ACC112 (cell line): ENCODE data around the gene LMF1.
"Not testable (repeated sequence)": the region's sequence is repeated elsewhere in the genome, so short reads cannot be mapped to it uniquely, and the experiment has no call there.

Experiments used
- H2AFZ ChIP-seq: fragments of 200-600 bp; sonication (generic); one replicate; pipeline ENCODE4 v1.6.0; 2017; ENCODE audit warnings: antibody characterized with exemption, low read length; ENCODE audit not compliant: unreplicated experiment
- H3K27ac ChIP-seq: fragments of 200-600 bp; sonication (generic); 2 replicates; pipeline ENCODE4 v1.5.1; 2014; ENCODE audit warnings: low read depth, mild to moderate bottlenecking, antibody characterized with exemption, low read length, moderate library complexity
- H3K27me3 ChIP-seq: fragments of 200-600 bp; sonication (generic); 2 replicates; pipeline ENCODE4 v1.6.1; 2014; ENCODE audit warnings: mild to moderate bottlenecking, antibody characterized with exemption, low read length, moderate library complexity, mixed read lengths; ENCODE audit not compliant: insufficient read depth
- H3K36me3 ChIP-seq: fragments of 200-600 bp; sonication (generic); 2 replicates; pipeline ENCODE4 v1.6.1; 2016; ENCODE audit warnings: mild to moderate bottlenecking, antibody characterized with exemption, low read length, moderate library complexity, mixed read lengths; ENCODE audit not compliant: insufficient read depth
- H3K4me1 ChIP-seq: fragments of 200-600 bp; sonication (generic); one replicate; pipeline ENCODE4 v1.6.1; 2016; ENCODE audit warnings: low read length, mixed read lengths; ENCODE audit not compliant: insufficient read depth, unreplicated experiment, control insufficient read depth
- H3K4me3 ChIP-seq: fragments of 200-600 bp; sonication (generic); 2 replicates; pipeline ENCODE4 v1.5.1; 2014; ENCODE audit warnings: mild to moderate bottlenecking, low read depth, low read length
- H3K79me2 ChIP-seq: fragments of 200-600 bp; sonication (generic); one replicate; pipeline ENCODE4 v1.6.0; 2016; ENCODE audit warnings: low read length; ENCODE audit not compliant: control insufficient read depth, unreplicated experiment, insufficient read depth

The LMF1 gene

DNA sequence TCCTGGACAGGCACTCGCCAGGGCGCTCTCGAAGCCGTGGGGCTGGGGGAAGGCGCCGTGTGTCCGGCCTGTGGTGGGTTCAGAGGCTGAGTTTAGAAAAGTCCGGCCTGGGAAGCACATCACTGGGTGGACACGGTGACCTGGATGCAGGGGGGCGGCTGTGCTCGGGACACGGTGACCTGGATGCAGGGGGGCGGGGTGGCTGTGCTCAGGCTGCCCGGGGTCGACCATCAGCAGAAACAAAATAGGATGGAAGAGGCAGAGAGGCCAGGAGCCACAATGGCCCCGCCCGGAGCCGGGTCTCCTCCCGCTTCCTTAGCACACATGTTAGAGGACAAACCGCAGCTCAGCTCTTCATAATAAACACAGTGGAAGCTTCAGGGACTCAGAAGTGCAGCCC lies 127.0 kb downstream of the LMF1 start:
- H3K79me2 ChIP-seq, result no peaks in the 10 kb centered on the region
- no peak overlapping the region for H2AFZ ChIP-seq
- no peaks in the 10 kb centered on the region for H3K4me1 ChIP-seq
- H3K27me3 ChIP-seq, result no peaks in the 10 kb centered on the region
- H3K36me3 ChIP-seq, result no peaks in the 10 kb centered on the region
- H3K27ac ChIP-seq, result no peak overlapping the region
- H3K4me3 ChIP-seq, result no peak overlapping the region

DNA sequence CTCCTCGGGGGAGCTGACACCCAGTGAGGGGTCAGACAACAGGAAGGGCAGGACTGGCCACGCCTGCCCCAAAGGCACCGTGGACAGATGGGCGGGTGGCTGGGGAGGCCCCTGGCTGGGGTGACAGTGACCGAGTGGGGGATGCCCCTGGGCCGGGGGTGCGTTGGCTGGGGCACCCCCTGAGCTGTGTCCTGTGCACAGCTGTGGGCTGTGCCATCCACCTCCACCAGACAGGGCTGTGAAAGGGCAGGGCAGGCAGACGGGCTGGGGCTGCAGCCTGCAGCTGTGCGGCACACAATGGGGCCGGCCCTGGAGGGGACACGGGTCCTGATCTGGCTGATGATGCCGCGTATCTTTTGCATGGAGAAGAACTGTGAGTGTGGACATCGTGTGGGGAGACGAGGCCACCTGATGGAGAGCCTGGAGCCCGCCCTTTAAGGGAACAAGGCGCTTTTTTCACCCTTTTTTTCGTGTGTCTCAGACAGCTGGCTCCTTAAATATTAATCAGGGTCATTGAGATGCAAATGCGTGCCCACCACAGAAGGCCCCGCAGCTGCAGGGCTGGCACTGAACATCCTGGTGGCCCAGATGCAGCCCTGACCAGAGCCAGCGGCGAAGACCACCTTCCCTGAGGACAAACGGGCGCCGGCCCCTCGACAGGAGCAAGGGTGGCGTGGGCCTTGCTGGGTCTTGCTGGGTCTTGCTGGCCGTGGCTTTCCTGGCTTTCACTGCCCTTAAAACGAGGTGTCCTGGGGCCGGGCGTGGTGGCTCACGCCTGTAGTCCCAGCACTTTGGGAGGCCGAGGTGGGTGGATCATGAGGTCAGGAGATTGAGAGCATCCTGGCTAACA lies 127.8 kb downstream of the LMF1 start:
- H3K27ac ChIP-seq, result no peak overlapping the region
- no peak overlapping the region for H2AFZ ChIP-seq
- no peaks in the 10 kb centered on the region for H3K4me1 ChIP-seq
- no peak overlapping the region for H3K4me3 ChIP-seq
- no peaks in the 10 kb centered on the region for H3K27me3 ChIP-seq
- no peaks in the 10 kb centered on the region for H3K79me2 ChIP-seq
- no peaks in the 10 kb centered on the region for H3K36me3 ChIP-seq

DNA sequence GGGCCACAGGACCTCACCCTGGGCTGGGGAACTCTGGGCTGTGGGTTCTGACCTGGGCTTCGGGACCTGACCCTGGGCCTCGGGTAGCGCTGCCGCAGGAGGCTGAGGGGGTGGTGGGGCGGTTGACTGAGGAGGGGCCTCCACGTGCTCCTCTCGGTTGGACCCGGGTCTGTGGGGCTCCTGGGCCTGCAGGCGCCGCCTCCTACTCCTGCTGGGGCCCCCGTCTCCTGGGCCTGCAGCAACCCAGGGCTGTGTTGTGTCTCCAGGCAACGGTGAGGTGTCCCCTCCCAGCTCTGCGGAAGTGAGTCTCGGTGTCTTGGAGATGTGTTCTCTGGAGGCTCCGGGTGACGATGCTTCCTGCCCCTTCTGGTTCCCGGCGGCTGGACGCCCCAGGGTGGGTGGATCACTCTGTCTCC lies 128.7 kb downstream of the LMF1 start:
- Histone ChIP-seq H3K79me2 (no peaks in the 10 kb centered on the region), H3K27ac (no peak overlapping the region), H3K4me3 (no peak overlapping the region), H3K27me3 (no peaks in the 10 kb centered on the region), H3K4me1 (no peaks in the 10 kb centered on the region), H3K36me3 (no peaks in the 10 kb centered on the region), H2AFZ (no peak overlapping the region)

DNA sequence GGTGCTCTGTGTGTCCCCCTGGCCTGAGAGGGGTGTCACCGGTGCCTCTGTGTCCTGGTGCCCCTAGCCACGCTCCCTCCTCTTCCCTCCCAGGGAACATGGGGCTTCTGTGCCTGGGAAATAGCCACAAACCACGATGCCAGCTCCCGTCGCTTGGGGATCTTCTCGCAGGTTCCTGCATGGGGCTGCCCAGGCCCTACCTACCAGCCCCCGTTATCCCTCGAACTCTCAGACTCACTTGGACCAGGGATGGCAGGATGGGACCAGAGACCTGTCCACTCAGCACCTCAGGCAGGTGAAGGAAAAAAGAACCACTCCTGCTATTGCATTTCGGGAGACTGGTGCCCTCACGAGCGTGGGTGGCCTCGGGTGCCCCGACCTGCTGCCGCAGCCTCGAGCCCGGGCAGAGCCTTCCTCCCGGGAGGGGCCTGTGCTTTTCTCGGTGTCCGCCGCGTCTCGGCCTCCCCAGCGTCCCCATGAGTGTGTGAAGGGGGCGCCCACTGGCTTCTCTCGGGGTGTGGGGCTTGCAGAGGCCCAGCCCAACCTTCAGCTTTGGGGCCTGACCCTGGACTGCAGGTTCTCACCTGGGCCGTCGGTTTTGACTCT lies 129.2 kb downstream of the LMF1 start:
- no peaks in the 10 kb centered on the region for H3K4me1 ChIP-seq
- no peak overlapping the region for H2AFZ ChIP-seq
- no peaks in the 10 kb centered on the region for H3K79me2 ChIP-seq
- H3K36me3 ChIP-seq, result no peaks in the 10 kb centered on the region
- no peaks in the 10 kb centered on the region for H3K27me3 ChIP-seq
- H3K27ac ChIP-seq, result no peak overlapping the region
- H3K4me3 ChIP-seq, result no peak overlapping the region

DNA sequence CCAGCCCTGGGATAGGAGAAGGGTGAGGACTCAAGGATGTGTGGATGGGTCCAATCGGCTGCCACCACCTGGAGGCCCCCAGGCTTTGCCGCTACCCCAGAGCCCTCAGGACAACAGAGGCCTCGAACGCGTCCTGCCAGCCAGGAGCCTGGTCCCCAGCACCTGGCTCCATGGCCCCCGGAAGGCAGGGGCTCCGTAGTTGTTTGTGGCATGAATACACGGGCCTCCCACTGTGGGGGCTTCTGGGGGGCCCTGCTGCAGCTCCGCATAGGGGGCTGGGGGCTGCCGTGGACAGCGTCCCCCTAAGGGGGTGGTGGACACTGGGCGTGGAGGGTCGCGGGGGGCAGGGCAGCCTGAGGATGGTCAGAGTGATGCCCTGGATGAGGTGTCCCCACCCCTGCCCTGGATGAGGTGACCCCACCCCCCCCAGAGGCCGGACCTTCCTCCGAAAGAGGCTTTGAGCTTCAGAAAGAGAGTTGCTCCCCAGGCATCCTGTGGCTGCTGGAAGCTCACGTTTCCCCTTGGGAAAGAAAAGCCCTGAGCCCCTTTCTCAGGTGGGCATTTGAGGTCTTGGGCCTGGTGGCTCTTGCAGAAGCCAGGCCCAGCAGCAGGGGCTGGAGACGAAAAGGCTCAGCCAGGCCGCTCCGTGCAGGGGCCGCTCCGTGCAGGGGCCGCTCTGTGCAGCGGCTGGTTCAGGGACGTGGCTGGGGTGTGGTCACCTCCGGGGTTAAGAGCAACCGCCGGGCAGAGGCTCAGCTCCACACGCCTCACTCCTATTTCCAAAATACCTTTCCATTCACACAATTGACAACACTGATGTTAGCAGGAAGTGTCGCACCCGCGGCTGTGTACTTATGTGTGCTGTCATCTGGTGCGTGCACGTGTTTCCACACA lies 130.0 kb downstream of the LMF1 start:
- Histone ChIP-seq H3K4me1 (no peaks in the 10 kb centered on the region), H3K27me3 (no peaks in the 10 kb centered on the region), H3K36me3 (no peaks in the 10 kb centered on the region), H3K4me3 (no peak overlapping the region), H3K79me2 (no peaks in the 10 kb centered on the region), H3K27ac (no peak overlapping the region), H2AFZ (no peak overlapping the region)

DNA sequence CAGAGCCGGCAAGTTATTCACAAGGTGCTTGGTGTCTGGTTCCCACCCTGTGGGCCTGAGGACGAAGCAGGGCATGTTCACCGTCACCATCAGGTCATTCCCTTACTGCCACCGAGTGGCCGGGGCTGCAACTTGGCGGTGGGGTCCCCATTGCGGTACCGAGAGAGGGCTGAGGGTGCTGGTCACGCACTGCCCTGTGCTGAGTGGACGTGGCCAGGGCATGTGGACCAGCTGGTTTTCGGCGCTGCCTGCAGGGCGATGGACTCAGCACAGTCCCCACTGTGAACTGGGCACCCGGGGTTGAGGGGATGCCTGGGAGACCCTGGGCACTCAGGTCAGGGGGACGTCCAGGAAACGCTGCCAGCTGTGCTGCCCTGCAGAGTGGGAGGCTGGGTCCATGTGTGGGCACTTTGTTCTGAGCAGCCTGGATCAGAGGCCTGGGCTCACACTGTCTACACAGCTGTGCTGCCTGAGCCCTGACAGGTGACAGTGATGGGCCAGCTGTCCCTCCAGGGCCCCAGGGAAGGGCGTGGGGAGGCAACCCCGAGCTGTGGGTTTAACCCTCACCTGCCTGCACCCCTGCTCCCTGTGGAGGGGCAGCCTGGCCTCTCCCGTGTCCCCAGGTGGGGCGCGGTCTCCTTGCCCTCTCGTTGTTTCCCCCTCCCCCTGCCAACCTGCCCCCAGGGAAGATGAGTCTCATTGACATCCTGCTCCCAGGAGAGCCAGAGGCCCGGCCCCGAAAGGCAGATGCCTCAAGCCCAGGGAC lies 131.0 kb downstream of the LMF1 start:
- Histone ChIP-seq H2AFZ (no peak overlapping the region), H3K4me3 (no peak overlapping the region), H3K4me1 (no peaks in the 10 kb centered on the region), H3K79me2 (no peaks in the 10 kb centered on the region), H3K36me3 (no peaks in the 10 kb centered on the region), H3K27me3 (no peaks in the 10 kb centered on the region), H3K27ac (no peak overlapping the region)

DNA sequence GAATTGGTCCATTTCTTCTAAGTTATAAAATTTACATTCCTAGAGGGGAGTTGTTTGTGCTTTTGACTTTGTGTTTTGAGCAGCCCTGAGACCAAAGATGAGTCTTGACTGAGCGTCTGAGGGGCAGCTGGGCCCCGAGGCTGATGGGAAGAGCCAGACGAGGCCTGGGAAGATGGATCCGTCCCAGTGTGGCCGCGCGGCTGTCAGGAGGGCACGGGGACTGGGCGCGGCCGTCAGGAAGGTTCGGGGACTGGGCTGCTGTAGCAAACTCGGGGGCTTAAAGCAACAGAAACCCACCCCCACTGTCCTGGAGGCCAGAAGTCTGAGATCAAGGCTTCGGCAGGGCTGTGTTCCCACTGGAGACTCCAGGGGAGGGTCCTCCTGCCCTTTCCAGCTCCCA lies 132.0 kb downstream of the LMF1 start:
- no peak overlapping the region for H3K4me3 ChIP-seq

DNA sequence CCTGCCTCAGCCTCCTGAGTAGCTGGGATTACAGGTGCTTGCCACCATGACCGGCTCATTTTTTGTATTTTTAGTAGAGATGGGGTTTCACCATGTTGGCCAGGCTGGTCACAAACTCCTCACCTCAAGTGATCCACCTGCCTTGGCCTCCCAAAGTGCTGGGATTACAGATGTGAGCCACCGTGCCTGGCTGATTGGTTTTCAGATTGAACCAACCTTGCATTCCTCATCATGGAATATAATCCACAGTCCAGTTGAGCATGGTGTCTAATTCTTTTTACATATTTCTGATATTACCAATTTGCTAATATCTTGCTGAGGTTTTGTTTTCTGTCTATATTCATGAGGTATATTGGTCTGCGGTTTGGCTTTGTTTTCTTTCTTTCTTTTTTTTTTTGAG lies 134.0 kb downstream of the LMF1 start:
- not testable (repeated sequence) for H3K27me3 ChIP-seq

More for the DNA sequence above, 132.0 kb downstream of the LMF1 start:
- Histone ChIP-seq H2AFZ (no peak overlapping the region), H3K4me1 (no peaks in the 10 kb centered on the region), H3K36me3 (no peaks in the 10 kb centered on the region), H3K27me3 (no peaks in the 10 kb centered on the region), H3K79me2 (no peaks in the 10 kb centered on the region), H3K27ac (no peak overlapping the region)

DNA sequence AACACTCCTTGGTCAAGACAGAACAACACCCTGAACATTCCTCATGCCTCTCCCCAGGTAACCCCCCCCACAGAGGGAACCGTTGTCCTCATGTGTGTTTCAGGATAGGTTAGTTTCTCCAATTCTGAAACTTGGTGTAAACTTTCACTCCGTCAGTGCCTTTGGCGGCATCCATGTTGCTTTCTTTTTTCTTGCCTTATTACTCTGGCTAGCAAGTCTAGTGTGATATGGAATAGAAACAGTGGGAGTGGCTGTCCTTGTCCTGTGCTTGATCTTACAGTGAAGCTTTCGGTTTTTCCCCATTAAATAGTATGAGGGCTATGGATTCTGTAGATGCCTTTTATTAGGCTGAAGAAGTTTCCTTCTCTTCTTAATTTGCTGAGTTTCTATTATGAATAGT lies 134.6 kb downstream of the LMF1 start:
- H3K79me2 ChIP-seq, result no peaks in the 10 kb centered on the region
- H3K36me3 ChIP-seq, result no peaks in the 10 kb centered on the region
- H3K4me1 ChIP-seq, result no peaks in the 10 kb centered on the region
- H3K27ac ChIP-seq, result no peak overlapping the region
- H3K27me3 ChIP-seq, result no peaks in the 10 kb centered on the region
- H3K4me3 ChIP-seq, result no peak overlapping the region
- H2AFZ ChIP-seq, result no peak overlapping the region

More for the DNA sequence above, 134.0 kb downstream of the LMF1 start:
- H3K4me1 ChIP-seq, H2AFZ ChIP-seq, H3K27ac ChIP-seq, H3K36me3 ChIP-seq, H3K79me2 ChIP-seq, H3K4me3 ChIP-seq: not testable (repeated sequence)

DNA sequence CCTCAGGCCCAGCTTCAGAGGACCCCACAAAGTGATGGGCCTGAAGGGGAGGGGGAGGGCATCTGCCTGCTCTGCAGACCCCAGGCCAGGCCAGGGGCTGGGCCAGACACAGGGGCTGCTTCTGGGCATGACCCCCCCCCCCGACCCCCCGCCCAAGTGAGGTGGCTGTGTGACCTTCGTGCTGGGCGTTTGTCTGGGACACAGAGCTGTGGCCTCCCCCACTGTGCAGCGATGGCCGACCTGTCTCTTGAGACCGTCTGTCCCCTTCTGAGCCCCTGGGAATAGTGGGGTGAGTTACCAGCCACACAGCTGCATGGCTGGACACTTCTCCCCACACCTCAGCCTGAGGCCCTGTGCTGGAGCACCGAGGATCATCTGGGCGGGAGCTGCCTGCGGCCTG lies 135.4 kb downstream of the LMF1 start:
- Histone ChIP-seq H3K4me3 (no peak overlapping the region), H3K27ac (no peak overlapping the region), H3K36me3 (no peaks in the 10 kb centered on the region), H3K4me1 (no peaks in the 10 kb centered on the region), H3K27me3 (no peaks in the 10 kb centered on the region), H3K79me2 (no peaks in the 10 kb centered on the region), H2AFZ (no peak overlapping the region)
